HAP-1 (cell line): Measurements from ENCODE around the gene SELENOV.

Experiments
- DNase-seq, 2 experiments: peaks; one replicate each; pipeline ENCODE4 v3.0.0-alpha.2; 2016 to 2020; ENCODE audit warnings: low spot score in 2 of 2
- H3K27me3 ChIP-seq: fragments of 250-450 bp; sonication (Bioruptor Pico); 2 replicates; pipeline ENCODE4 v1.5.1; 2020; ENCODE audit warnings: low read depth, mild to moderate bottlenecking, moderate library complexity
- H3K36me3 ChIP-seq: fragments of 250-450 bp; sonication (Bioruptor Pico); replicated peaks from 2 replicates; pipeline ENCODE4 v1.5.1; 2020; ENCODE audit warnings: mild to moderate bottlenecking
- H3K4me1 ChIP-seq: fragments of 250-450 bp; sonication (Bioruptor Pico); 2 replicates; pipeline ENCODE4 v1.5.1; 2020; ENCODE audit warnings: mild to moderate bottlenecking
- H3K4me3 ChIP-seq: fragments of 250-450 bp; sonication (Bioruptor Pico); 2 replicates; pipeline ENCODE4 v1.5.1; 2020; ENCODE audit warnings: mild to moderate bottlenecking, moderate library complexity
- H3K9me3 ChIP-seq: fragments of 250-450 bp; sonication (Bioruptor Pico); 2 replicates; pipeline ENCODE4 v1.5.1; 2020; ENCODE audit warnings: mild to moderate bottlenecking, moderate library complexity
- in situ Hi-C: fragments of 300-500 bp; cut with MboI; formaldehyde crosslinking; loops from 3 replicates; pipeline ENCODE4 v1.14.3; 2020; ENCODE audit warnings: low sequenced_read_pairs, inconsistent platforms, mixed read lengths

Gene SELENOV

GRCh38 chr19:39543477-39543857 is 28.5 kb downstream of the SELENOV start:
- H3K36me3 ChIP-seq, result no peaks in the 10 kb centered on the region
- H3K4me3 ChIP-seq, result no peak overlapping the region
- no peaks in the 10 kb centered on the region for H3K9me3 ChIP-seq
- no peak for DNase-seq
- in situ Hi-C loops, result no loop called here
- H3K4me1 ChIP-seq, result peaks cover 19% of the 10 kb centered on the region
- H3K27me3 ChIP-seq, result peaks cover 8% of the 10 kb centered on the region; the same call in 1 of the 2 replicates

GRCh38 chr19:39544226-39544903 is 29.4 kb downstream of the SELENOV start:
- no peak for DNase-seq
- in situ Hi-C loops, result no loop called here
- Histone ChIP-seq H3K4me1 (peaks cover 12% of the 10 kb centered on the region), H3K4me3 (no peak overlapping the region), H3K27me3 (peaks cover 8% of the 10 kb centered on the region; the same call in 1 of the 2 replicates), H3K36me3 (no peaks in the 10 kb centered on the region), H3K9me3 (no peaks in the 10 kb centered on the region)

GRCh38 chr19:39544911-39545310 is 30.0 kb downstream of the SELENOV start:
- in situ Hi-C loops, result no loop called here

GRCh38 chr19:39546599-39546998 is 31.7 kb downstream of the SELENOV start:
- in situ Hi-C loops, result no loop called here
- DNase-seq, result peak in 1 of 2 experiments; percentile 24
- Histone ChIP-seq H3K36me3 (no peaks in the 10 kb centered on the region), H3K27me3 (peaks cover 8% of the 10 kb centered on the region; the same call in 1 of the 2 replicates), H3K4me3 (no peak overlapping the region), H3K9me3 (no peaks in the 10 kb centered on the region), H3K4me1 (peaks cover 7% of the 10 kb centered on the region)

More at GRCh38 chr19:39544911-39545310, 30.0 kb downstream of the SELENOV start:
- Histone ChIP-seq H3K4me3 (no peak overlapping the region), H3K4me1 (peaks cover 12% of the 10 kb centered on the region), H3K36me3 (no peaks in the 10 kb centered on the region), H3K27me3 (peaks cover 8% of the 10 kb centered on the region; the same call in 1 of the 2 replicates), H3K9me3 (no peaks in the 10 kb centered on the region)
- DNase-seq, result no peak

- Histone ChIP-seq H3K4me3 (no peak overlapping the region), H3K4me1 (no peaks in the 10 kb centered on the region), H3K9me3 (no peaks in the 10 kb centered on the region), H3K36me3 (no peaks in the 10 kb centered on the region), H3K27me3 (peaks cover 19% of the 10 kb centered on the region; the same call in 1 of the 2 replicates)
- no peak for DNase-seq
- in situ Hi-C loops, result loop anchor here (10.0 kb wide), 1 partner anchor 115 kb away; no protein-coding TSS in a partner anchor
Observed at GRCh38 chr19:39550197-39550596, 35.3 kb downstream of the SELENOV start.

GRCh38 chr19:39553082-39553652 is 38.2 kb downstream of the SELENOV start:
- in situ Hi-C loops, result loop anchor here (10.0 kb wide), 1 partner anchor 112 kb away; no protein-coding TSS in a partner anchor
- no peaks in the 10 kb centered on the region for H3K4me1 ChIP-seq

GRCh38 chr19:39554701-39555311 is 39.9 kb downstream of the SELENOV start:
- Histone ChIP-seq H3K4me1 (no peaks in the 10 kb centered on the region), H3K36me3 (no peaks in the 10 kb centered on the region), H3K9me3 (no peaks in the 10 kb centered on the region), H3K4me3 (no peak overlapping the region), H3K27me3 (peaks cover 11% of the 10 kb centered on the region; the same call in 1 of the 2 replicates)
- DNase-seq, result no peak
- in situ Hi-C loops, result loop anchor here (10.0 kb wide), 1 partner anchor 110 kb away; no protein-coding TSS in a partner anchor

More at GRCh38 chr19:39553082-39553652, 38.2 kb downstream of the SELENOV start:
- Histone ChIP-seq H3K36me3 (no peaks in the 10 kb centered on the region), H3K9me3 (no peaks in the 10 kb centered on the region), H3K4me3 (no peak overlapping the region), H3K27me3 (peaks cover 11% of the 10 kb centered on the region; the same call in 1 of the 2 replicates)
- DNase-seq, result no peak

GRCh38 chr19:39555883-39556282 is 40.9 kb downstream of the SELENOV start:
- no peak for DNase-seq
- peaks cover 14% of the 10 kb centered on the region; the same call in 1 of the 2 replicates for H3K27me3 ChIP-seq
- in situ Hi-C loops, result loop anchor here (10.0 kb wide), 1 partner anchor 109 kb away; no protein-coding TSS in a partner anchor
- no peaks in the 10 kb centered on the region for H3K4me1 ChIP-seq
- no peaks in the 10 kb centered on the region for H3K9me3 ChIP-seq
- no peak overlapping the region for H3K4me3 ChIP-seq
- no peaks in the 10 kb centered on the region for H3K36me3 ChIP-seq

- no peak for DNase-seq
- H3K4me3 ChIP-seq, result no peak overlapping the region
- H3K4me1 ChIP-seq, result no peaks in the 10 kb centered on the region
- no peaks in the 10 kb centered on the region for H3K9me3 ChIP-seq
- H3K36me3 ChIP-seq, result no peaks in the 10 kb centered on the region
- H3K27me3 ChIP-seq, result peaks cover 11% of the 10 kb centered on the region; the same call in 1 of the 2 replicates
- in situ Hi-C loops, result loop anchor here (10.0 kb wide), 1 partner anchor 107 kb away; no protein-coding TSS in a partner anchor
Observed at GRCh38 chr19:39557811-39558623, 43.1 kb downstream of the SELENOV start.

GRCh38 chr19:39558624-39559117 is 43.7 kb downstream of the SELENOV start:
- DNase-seq, result no peak
- H3K9me3 ChIP-seq, result no peaks in the 10 kb centered on the region
- H3K4me3 ChIP-seq, result no peak overlapping the region
- H3K36me3 ChIP-seq, result no peaks in the 10 kb centered on the region
- no peaks in the 10 kb centered on the region for H3K4me1 ChIP-seq
- in situ Hi-C loops, result loop anchor here (10.0 kb wide), 1 partner anchor 106 kb away; no protein-coding TSS in a partner anchor
- peaks cover 9% of the 10 kb centered on the region; the same call in 1 of the 2 replicates for H3K27me3 ChIP-seq

- no peak for DNase-seq
- no peaks in the 10 kb centered on the region for H3K36me3 ChIP-seq
- peaks cover 4% of the 10 kb centered on the region for H3K27me3 ChIP-seq
- in situ Hi-C loops, result no loop called here
- no peak overlapping the region for H3K4me3 ChIP-seq
- no peaks in the 10 kb centered on the region for H3K9me3 ChIP-seq
- no peaks in the 10 kb centered on the region for H3K4me1 ChIP-seq
Observed at GRCh38 chr19:39563408-39563807, 48.5 kb downstream of the SELENOV start.

- no peak for DNase-seq
- no peaks in the 10 kb centered on the region for H3K4me1 ChIP-seq
- peaks cover 3% of the 10 kb centered on the region for H3K27me3 ChIP-seq
- no peaks in the 10 kb centered on the region for H3K36me3 ChIP-seq
- no peaks in the 10 kb centered on the region for H3K9me3 ChIP-seq
- no peak overlapping the region for H3K4me3 ChIP-seq
- in situ Hi-C loops, result no loop called here
Observed at GRCh38 chr19:39566064-39566463, 51.1 kb downstream of the SELENOV start.

GRCh38 chr19:39568604-39569003 is 53.7 kb downstream of the SELENOV start:
- no peak for DNase-seq
- Histone ChIP-seq H3K27me3 (peaks cover 6% of the 10 kb centered on the region), H3K4me3 (no peak overlapping the region), H3K9me3 (no peaks in the 10 kb centered on the region; the same call in 1 of the 2 replicates), H3K4me1 (no peaks in the 10 kb centered on the region), H3K36me3 (no peaks in the 10 kb centered on the region)
- in situ Hi-C loops, result no loop called here
